Neural progenitor cell (in vitro differentiated cells): ENCODE measurements around the gene GPR152. TPM values are rescaled to one million over a fixed set of nuclear protein-coding genes. Genes with fewer than 3 reads are reported as not detected.

Experiments
- DNase-seq: peaks from one replicate; pipeline ENCODE4 v3.0.0-alpha.2; 2016; ENCODE audit warnings: low spot score
- H2AFZ ChIP-seq: fragments of 200-600 bp; sonication (generic); replicated peaks from 2 replicates; pipeline ENCODE4 v1.6.1; 2016; ENCODE audit warnings: antibody characterized with exemption
- H3F3A ChIP-seq: fragments of 200-600 bp; sonication (generic); 2 replicates; pipeline ENCODE4 v1.6.1; 2016; ENCODE audit warnings: antibody characterized with exemption, low read depth
- H3K27ac ChIP-seq: fragments of 200-600 bp; sonication (generic); 2 replicates; pipeline ENCODE4 v1.5.1; 2016; ENCODE audit warnings: mild to moderate bottlenecking
- H3K27me3 ChIP-seq: fragments of 200-600 bp; sonication (generic); 2 replicates; pipeline ENCODE4 v1.6.1; 2016; ENCODE audit warnings: mild to moderate bottlenecking, moderate library complexity
- H3K36me3 ChIP-seq: fragments of 200-600 bp; sonication (generic); 2 replicates; pipeline ENCODE4 v1.5.1; 2016
- H3K4me1 ChIP-seq: fragments of 200-600 bp; sonication (generic); 2 replicates; pipeline ENCODE4 v1.6.1; 2016; ENCODE audit warnings: mixed run types
- H3K4me2 ChIP-seq: fragments of 200-600 bp; sonication (generic); 2 replicates; pipeline ENCODE4 v1.6.1; 2016
- H3K4me3 ChIP-seq: fragments of 200-600 bp; sonication (generic); 2 replicates; pipeline ENCODE4 v1.5.1; 2016
- H3K79me2 ChIP-seq: fragments of 200-600 bp; sonication (generic); 2 replicates; pipeline ENCODE4 v1.6.1; 2016; ENCODE audit warnings: low read depth
- H3K9ac ChIP-seq: fragments of 200-600 bp; sonication (generic); 2 replicates; pipeline ENCODE4 v1.6.1; 2016
- H3K9me3 ChIP-seq: fragments of 200-600 bp; sonication (generic); 2 replicates; pipeline ENCODE4 v1.5.1; 2016; ENCODE audit warnings: low read depth
- H4K20me1 ChIP-seq: fragments of 200-600 bp; sonication (generic); 2 replicates; pipeline ENCODE4 v1.6.1; 2016; ENCODE audit warnings: low read depth
- H3K27ac Mint-ChIP-seq: 3 replicates; pipeline ENCODE4 v1.8.0; 2021; ENCODE audit warnings: mixed read lengths
- H3K27me3 Mint-ChIP-seq: 2 replicates; pipeline ENCODE4 v1.8.0; 2022; ENCODE audit warnings: low read depth, mild to moderate bottlenecking, inconsistent platforms, moderate library complexity, mixed read lengths; ENCODE audit not compliant: insufficient read depth
- H3K36me3 Mint-ChIP-seq: 3 replicates; pipeline ENCODE4 v1.8.0; 2021; ENCODE audit warnings: mixed read lengths
- H3K4me1 Mint-ChIP-seq: 3 replicates; pipeline ENCODE4 v1.8.0; 2021; ENCODE audit warnings: mixed read lengths
- H3K4me3 Mint-ChIP-seq: 3 replicates; pipeline ENCODE4 v1.8.0; 2021; ENCODE audit warnings: mild to moderate bottlenecking, moderate library complexity, mixed read lengths
- H3K9me3 Mint-ChIP-seq: 3 replicates; pipeline ENCODE4 v1.8.0; 2020; ENCODE audit warnings: mixed read lengths
- EZH2 ChIP-seq: fragments of 200-600 bp; sonication (generic); IDR thresholded peaks from 2 replicates; pipeline ENCODE4 v1.6.1; 2017; ENCODE audit warnings: antibody characterized with exemption, mild to moderate bottlenecking, moderate library complexity
- EZH2phosphoT487 ChIP-seq: fragments of 200-600 bp; sonication (generic); IDR thresholded peaks from 2 replicates; pipeline ENCODE4 v1.6.1; 2017; ENCODE audit warnings: antibody characterized with exemption
- total RNA-seq: library from RNA; depleted of rRNA; stranded (reverse); fragments of >200 nt; gene quantifications from 2 replicates; pipeline ENCODE4 v1.2.3, GENCODE V29; 2015; ENCODE audit warnings: low replicate concordance
- TF ChIP-seq, protein P1 (sequence below): fragments of 200-600 bp; sonication (generic); IDR thresholded peaks from 2 replicates; pipeline ENCODE4 v1.5.1; 2017; ENCODE audit warnings: antibody characterized with exemption, mild to moderate bottlenecking

Gene GPR152
- total RNA-seq, 1 donor from 2014 or later: not detected

DNA sequence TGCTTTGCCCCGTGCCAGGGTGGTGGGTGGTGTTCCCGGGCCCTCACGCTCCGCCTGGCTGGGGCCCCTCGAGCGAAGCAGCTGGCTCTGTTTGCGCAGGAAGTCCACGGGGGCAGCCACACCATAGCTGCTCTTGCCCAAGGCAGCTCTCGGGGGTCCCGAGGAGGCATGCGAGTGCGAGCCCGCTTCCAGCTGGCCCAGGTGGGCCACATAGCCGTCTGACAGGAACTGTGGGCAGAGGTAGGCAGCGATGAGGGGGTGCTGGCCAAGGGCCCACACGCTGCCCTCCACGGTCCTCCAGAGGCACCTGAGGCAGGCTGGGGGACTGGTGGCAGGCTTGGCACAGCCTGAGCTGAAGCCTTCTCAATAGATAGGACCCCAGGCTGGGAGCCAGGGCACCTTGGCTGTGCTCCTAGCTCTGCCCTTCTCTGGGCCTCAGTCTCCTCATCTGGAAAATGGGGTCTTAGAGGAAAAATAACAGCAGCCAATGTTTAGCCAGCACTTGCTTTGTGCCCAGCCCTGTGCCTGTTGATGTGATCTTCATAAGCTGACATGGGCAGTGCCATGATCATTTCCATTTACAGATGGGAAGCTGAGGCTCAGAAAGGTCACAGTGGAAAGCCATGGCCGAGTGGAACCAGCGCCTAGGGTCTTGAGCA lies 39.7 kb upstream of the GPR152 start:
- Histone ChIP-seq H3K79me2 (no peaks in the 10 kb centered on the region), H3K9ac (no peak overlapping the region), H3K9me3 (no peaks in the 10 kb centered on the region), H3K36me3 (no peaks in the 10 kb centered on the region), H3K4me3 (no peak overlapping the region), H4K20me1 (no peaks in the 10 kb centered on the region), H3K4me2 (no peak overlapping the region), H3K27me3 (no peaks in the 10 kb centered on the region), H3K4me1 (no peaks in the 10 kb centered on the region), H2AFZ (no peak overlapping the region), H3K27ac (no peak overlapping the region), H3F3A (no peaks in the 10 kb centered on the region)
- TF ChIP-seq EZH2phosphoT487 (no peak), EZH2 (no peak)
- TF ChIP-seq, protein P1, sequence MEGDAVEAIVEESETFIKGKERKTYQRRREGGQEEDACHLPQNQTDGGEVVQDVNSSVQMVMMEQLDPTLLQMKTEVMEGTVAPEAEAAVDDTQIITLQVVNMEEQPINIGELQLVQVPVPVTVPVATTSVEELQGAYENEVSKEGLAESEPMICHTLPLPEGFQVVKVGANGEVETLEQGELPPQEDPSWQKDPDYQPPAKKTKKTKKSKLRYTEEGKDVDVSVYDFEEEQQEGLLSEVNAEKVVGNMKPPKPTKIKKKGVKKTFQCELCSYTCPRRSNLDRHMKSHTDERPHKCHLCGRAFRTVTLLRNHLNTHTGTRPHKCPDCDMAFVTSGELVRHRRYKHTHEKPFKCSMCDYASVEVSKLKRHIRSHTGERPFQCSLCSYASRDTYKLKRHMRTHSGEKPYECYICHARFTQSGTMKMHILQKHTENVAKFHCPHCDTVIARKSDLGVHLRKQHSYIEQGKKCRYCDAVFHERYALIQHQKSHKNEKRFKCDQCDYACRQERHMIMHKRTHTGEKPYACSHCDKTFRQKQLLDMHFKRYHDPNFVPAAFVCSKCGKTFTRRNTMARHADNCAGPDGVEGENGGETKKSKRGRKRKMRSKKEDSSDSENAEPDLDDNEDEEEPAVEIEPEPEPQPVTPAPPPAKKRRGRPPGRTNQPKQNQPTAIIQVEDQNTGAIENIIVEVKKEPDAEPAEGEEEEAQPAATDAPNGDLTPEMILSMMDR: no peak
- Mint-ChIP-seq H3K4me3 (no peak overlapping the region), H3K27me3 (no peaks in the 10 kb centered on the region), H3K9me3 (no peaks in the 10 kb centered on the region), H3K36me3 (peaks cover 10% of the 10 kb centered on the region), H3K27ac (no peak overlapping the region), H3K4me1 (peaks cover 7% of the 10 kb centered on the region)
- no peak for DNase-seq

DNA sequence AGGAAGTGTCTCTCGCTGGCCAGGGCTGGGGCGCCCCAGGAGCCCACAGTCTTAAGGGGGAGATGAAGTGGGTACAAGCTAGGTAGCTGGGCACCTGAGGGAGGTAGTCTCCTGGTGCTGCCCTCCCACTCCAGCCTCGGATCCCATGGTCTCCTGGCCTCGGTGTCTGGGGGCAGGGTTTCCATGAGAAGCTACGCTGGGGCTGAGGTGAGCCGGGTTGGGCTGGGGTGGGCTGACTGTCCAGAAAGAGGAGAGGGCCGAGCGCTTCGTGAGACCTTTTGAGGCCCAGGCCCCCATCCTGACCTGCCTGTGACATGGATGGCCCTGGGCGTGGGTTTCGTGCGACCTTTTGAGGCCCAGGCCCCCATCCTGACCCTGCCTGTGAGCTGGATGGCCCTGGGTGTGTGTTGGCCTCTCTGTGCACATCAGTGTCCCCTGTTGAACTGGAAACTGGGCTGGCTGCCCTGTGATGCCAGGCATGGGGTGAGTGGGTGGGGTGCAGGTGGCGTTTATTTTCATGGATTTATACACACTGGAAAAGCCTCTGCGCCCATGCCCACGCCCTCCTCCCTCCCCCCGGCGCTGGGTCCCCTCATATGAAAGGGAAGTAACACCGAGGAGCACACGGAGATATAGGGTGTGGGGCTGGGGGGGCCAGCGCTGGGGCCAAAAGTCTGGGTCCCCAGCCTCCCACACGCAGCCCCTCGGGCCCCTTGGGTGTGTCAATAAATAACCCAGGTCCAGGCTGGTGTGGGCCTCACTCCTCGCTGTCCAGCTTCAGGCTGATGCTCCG lies 38.9 kb upstream of the GPR152 start:
- no peak overlapping the region for H2AFZ ChIP-seq
- peaks cover 7% of the 10 kb centered on the region for H3K4me1 Mint-ChIP-seq
- TF ChIP-seq, protein P1: no peak
- TF ChIP-seq EZH2phosphoT487 (no peak), EZH2 (no peak)
- H3F3A ChIP-seq: no peaks in the 10 kb centered on the region
- H3K27ac ChIP-seq: no peak overlapping the region
- no peaks in the 10 kb centered on the region for H4K20me1 ChIP-seq
- H3K79me2 ChIP-seq: no peaks in the 10 kb centered on the region
- H3K27me3 ChIP-seq: no peaks in the 10 kb centered on the region
- no peak for DNase-seq
- H3K4me2 ChIP-seq: no peak overlapping the region
- no peaks in the 10 kb centered on the region for H3K36me3 ChIP-seq
- no peak overlapping the region for H3K4me3 ChIP-seq
- no peaks in the 10 kb centered on the region for H3K9me3 Mint-ChIP-seq
- H3K27me3 Mint-ChIP-seq: no peaks in the 10 kb centered on the region
- peaks cover 10% of the 10 kb centered on the region for H3K36me3 Mint-ChIP-seq
- H3K27ac Mint-ChIP-seq: peak overlapping the region; percentile 96
- H3K9me3 ChIP-seq: no peaks in the 10 kb centered on the region
- no peaks in the 10 kb centered on the region for H3K4me1 ChIP-seq
- H3K4me3 Mint-ChIP-seq: no peak overlapping the region
- H3K9ac ChIP-seq: no peak overlapping the region

DNA sequence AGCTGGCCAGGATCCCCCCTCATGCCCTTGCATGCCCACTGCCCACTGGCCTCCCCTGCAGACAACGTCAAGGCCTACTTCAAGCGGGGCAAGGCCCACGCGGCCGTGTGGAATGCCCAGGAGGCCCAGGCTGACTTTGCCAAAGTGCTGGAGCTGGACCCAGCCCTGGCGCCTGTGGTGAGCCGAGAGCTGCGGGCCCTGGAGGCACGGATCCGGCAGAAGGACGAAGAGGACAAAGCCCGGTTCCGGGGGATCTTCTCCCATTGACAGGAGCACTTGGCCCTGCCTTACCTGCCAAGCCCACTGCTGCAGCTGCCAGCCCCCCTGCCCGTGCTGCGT lies 38.2 kb upstream of the GPR152 start:
- H3K4me2 ChIP-seq: no peak overlapping the region
- H3K4me1 Mint-ChIP-seq: peaks cover 13% of the 10 kb centered on the region
- no peak overlapping the region for H3K4me3 ChIP-seq
- no peaks in the 10 kb centered on the region for H4K20me1 ChIP-seq
- no peak overlapping the region for H3K4me3 Mint-ChIP-seq
- H3F3A ChIP-seq: no peaks in the 10 kb centered on the region
- H3K27me3 Mint-ChIP-seq: no peaks in the 10 kb centered on the region
- H3K9me3 ChIP-seq: no peaks in the 10 kb centered on the region
- no peak overlapping the region for H2AFZ ChIP-seq
- H3K79me2 ChIP-seq: no peaks in the 10 kb centered on the region
- no peaks in the 10 kb centered on the region for H3K9me3 Mint-ChIP-seq
- H3K36me3 Mint-ChIP-seq: peaks cover 15% of the 10 kb centered on the region
- no peak overlapping the region for H3K27ac ChIP-seq
- no peaks in the 10 kb centered on the region for H3K4me1 ChIP-seq
- no peak for TF ChIP-seq EZH2phosphoT487
- TF ChIP-seq, protein P1: no peak
- no peak for TF ChIP-seq EZH2
- H3K27ac Mint-ChIP-seq: peak overlapping the region; percentile 96
- no peaks in the 10 kb centered on the region for H3K36me3 ChIP-seq
- no peak overlapping the region for H3K9ac ChIP-seq
- DNase-seq: no peak
- H3K27me3 ChIP-seq: no peaks in the 10 kb centered on the region
